ENCODE data around the gene MTFR1L.

MTFR1L gene

DNA sequence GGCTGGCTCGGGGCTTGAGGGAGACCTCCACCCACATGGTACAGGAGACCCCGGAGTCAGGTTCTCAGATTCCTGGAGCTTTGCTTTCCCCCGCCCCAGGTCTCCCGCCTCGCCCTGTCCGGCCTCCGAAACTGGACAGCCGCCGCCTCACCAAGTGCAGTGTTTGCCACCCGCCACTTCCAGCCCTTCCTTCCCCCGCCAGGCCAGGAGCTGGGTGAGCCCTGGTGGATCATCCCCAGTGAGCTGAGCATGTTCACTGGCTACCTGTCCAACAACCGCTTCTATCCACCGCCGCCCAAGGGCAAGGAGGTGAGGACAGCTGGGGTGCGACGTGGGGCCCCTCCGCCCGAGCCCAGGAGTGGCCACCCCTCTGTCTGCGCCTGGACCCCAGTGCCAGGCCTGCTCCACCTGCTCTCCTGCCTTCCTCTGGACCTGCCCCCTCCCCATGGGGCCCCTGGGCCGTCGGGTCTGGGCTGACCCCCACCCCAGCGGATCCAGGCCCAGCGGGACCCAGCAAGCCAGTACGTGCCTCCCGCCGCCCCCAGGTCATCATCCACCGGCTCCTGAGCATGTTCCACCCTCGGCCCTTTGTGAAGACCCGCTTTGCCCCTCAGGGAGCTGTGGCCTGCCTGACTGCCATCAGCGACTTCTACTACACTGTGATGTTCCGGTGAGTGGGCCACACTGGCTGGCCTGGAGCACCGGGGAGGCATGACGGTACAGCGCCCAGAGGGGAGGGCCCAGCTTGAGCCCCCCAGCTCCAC, 11.1 kb upstream of the MTFR1L start:
- FAIRE-seq = no peak

DNA sequence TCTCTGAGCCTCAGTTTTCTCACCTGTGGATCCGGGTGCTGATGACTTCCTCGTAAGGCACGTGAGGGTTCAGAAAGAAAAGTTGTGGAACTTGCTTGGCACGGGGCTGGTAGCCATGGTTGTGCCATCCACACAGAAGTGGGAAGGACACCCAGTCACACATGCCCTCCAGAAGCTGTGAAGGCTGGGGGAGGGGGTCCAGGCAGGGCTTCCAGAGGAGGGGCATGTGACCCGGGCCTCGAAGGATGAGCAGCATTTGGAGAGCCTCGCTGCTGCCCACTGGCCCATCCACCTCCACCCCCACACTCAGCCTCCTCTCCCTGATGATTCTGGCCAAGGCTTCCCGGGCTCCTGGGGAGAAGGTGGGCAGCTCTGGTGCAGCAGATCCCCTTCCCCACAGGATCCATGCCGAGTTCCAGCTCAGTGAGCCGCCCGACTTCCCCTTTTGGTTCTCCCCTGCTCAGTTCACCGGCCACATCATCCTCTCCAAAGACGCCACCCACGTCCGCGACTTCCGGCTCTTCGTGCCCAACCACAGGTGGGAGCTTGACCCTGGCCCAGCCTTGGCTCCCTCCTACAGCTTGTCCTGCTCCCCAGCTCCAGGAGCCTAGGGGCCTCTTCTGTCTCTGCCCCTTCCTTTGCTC, 10.3 kb upstream of the MTFR1L start:
- no peak for FAIRE-seq

GRCh38 chr1:25809929-25810328, 9.8 kb upstream of the MTFR1L start:
- no peak for FAIRE-seq

- no peak for FAIRE-seq
These were observed 9.1 kb upstream of the MTFR1L start for GRCh38 chr1:25810341-25811299.

DNA sequence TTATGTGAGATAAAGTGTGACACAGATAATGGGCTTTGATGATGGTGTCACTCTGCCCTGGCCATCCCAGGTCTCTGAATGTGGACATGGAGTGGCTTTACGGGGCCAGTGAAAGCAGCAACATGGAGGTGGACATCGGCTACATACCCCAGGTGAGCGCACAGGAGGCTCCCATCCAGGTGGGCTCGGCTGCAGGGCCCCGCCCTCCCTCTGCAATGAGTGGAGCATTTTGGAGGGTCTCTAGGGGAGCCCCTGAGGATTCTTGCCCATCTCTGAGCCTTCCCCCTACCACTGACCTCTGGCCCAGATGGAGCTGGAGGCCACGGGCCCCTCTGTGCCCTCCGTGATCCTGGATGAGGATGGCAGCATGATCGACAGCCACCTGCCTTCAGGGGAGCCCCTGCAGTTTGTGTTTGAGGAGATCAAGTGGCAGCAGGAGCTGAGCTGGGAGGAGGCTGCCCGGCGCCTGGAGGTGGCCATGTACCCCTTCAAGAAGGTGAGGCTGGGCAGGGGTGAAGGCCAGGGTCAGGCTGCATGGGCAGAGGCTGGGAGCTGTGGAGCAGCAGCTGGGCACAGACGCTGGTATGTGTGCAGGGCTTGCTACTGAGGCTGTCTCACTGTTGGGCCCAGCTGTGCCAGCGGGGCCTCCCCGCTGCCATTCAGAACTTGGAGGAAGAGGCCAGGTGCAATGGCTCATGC, 8.2 kb upstream of the MTFR1L start:
- FAIRE-seq = no peak

GRCh38 chr1:25813071-25813733, 6.6 kb upstream of the MTFR1L start:
- no peak for FAIRE-seq

DNA sequence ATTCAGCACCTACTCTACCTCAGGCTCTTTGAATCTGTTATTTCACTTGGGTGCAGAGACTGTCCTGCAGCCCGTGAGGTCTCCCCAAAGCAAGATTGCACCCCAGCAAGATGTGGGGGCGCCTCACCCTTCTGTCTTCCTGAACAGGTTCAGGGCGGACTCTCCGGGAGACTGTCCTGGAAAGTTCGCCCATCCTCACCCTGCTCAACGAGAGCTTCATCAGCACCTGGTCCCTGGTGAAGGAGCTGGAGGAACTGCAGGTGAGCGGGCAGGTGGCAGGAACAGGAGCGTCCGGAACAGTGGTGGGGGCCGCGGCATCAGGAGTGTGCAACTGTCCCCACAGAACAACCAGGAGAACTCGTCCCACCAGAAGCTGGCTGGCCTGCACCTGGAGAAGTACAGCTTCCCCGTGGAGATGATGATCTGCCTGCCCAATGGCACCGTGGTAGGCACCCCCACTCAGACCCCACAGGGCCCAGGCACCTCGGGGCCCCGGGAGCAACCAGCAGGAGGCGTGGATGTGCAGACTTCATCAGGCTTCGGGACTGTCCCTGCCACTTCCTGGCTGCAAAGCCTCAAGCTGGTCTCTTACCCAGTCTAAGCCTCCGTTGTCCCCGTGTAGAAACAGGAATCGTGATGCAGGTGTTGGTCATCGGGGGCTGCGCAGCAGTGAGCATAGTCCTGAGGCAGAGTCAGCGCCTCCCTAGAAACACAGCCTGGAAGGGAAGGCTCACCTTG, 5.9 kb upstream of the MTFR1L start:
- no peak for FAIRE-seq

DNA sequence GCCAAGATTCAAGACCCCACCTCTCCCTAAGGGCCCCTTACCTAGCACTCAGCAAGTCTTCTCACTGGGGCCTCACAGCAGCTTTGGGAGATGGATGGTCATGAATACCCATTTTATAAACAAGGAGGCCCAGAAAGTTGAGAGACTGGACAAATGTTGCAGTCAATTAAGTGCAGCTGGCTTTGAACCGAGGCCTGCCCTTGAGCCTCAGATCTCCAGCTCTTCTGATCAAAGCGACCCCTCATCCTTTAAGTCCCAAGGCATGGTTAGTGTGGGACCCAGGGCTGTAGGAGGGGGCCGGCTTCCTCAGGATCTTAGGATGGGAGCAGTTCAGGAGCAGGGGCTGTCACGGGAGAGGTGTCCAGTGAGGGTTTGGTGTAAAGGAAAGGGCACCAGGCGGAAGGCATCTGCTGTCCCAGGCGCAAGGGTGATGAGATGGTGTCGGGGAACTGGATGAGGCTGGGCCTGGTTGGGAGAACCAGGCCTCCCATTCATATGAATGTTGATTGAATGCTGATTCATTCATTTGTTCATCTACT, 5.1 kb upstream of the MTFR1L start:
- FAIRE-seq = no peak

- FAIRE-seq = no peak
These were observed 4.3 kb upstream of the MTFR1L start for GRCh38 chr1:25815208-25816111.

DNA sequence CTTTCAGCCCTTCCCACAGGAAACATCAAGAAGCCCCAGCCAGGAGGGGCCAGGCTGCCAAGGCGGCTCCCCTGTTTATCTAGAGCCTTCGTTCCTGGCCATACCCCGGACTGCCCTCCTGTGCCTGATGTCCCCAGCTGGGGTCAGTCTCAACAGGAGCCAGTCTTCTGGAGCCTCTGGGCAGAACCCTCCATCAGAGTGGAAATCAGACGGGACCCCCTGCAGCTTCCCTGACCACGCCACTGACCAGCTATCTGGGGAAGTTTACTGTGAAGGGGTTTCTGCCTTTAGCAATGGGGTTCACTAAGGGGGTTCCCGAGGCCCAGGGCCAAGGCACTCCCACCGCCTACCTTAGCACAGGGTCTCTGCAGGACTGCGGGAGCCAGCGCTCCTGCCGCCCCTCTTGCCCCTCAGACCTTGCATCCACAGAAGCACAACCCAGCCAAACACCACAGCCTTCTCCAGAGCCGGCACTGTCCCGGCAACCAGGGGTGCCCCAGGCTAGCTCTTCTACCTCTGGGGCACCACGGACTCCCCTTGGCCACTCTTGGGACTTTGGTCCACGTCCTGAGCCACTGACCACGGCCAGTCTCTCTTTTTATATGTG, 3.5 kb upstream of the MTFR1L start:
- no peak for FAIRE-seq

DNA sequence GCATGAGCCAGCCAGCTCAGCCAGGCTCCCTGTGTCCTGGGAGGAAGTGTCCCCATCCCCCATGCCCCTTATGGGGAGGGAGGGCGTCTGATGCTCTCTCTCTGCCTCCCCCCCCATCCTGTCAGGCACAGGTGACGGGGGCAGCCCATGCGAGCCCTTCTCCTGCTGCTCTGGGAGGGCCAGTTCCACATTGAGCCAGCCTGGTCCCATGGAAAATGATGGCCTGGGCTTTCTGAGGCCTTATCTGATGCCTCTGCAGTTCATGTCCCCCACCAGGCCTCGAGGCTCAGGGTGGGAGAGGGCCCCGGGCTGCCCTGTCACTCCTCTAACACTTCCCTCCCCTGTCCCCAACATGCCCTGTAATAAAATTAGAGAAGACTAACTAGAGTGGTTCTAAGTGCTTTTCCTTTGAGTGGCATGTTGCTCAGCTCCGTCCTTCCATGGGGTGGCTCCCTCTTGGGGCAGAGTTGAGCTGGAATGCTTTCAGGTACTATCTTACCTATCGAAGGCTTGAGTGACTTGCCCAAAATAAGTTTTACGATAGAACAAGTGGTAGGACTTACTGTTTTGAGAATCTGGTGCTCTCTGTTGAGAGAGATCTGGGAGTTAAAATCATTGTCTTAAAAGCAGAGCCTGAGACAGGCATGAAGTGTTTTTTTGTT, 1.8 kb upstream of the MTFR1L start:
- FAIRE-seq = no peak

- FAIRE-seq = no peak
These were observed 1.2 kb upstream of the MTFR1L start for GRCh38 chr1:25818569-25818968.

DNA sequence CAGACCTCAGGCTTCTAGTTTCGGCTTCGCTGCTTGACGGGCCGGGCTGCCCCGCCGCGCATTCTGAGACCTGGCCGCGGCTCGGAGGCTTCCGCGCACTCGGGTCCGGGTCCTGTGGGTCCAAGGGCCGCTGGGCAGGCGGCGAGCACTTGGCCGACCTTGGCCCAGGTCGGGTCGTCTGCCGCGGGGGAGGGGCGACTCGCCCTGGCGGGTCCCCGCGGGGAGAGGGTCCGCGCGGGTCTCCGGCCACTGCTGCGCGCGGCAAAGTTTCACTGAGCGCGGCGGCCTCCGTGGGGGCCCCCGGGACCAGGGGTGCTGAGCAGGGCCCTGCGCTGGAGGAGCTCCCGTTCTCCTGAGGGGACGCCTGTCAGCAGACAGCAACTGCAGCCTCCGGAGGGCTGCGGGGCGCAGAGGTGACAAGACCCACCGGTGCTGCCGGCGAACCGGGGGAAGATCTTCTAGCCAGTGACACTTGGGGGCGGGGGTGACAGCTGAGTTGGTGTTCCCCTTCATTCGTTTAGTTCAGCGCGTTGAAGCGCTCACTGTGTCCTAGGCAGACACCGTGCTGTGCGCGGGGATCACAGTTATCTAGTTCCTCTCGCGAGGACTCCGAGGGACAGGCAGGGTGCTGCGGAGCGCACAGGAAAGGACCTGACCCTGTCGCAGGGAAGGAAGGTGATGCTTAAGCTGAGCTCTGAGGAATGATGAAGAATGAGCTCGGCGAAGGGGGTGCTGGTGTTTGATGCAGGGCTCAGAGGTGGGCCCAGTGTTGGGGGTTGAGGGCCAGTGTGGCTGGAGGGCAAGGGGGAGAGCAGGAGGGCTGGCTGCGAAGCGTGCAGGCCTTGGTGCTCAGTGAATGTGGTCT, 725 bp downstream of the MTFR1L start:
- no peak for FAIRE-seq

DNA sequence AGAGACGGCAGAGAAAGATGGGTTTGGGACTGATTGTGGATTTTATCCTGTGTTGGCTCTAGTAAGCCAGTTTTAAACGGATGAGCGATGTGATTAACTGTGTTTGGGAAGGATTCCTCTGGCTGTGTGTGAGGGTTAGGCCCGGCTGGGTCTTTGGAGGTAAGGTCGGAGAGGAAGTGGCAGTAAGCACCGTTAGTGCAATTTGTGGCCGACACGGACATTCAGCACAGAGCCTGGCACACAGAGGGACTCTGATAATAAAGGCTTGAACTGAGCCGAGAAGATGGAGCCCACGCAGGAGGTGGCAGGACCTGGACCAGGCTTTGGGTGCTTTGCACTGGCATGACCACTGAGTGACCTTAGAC, 1.3 kb downstream of the MTFR1L start:
- no peak for FAIRE-seq

DNA sequence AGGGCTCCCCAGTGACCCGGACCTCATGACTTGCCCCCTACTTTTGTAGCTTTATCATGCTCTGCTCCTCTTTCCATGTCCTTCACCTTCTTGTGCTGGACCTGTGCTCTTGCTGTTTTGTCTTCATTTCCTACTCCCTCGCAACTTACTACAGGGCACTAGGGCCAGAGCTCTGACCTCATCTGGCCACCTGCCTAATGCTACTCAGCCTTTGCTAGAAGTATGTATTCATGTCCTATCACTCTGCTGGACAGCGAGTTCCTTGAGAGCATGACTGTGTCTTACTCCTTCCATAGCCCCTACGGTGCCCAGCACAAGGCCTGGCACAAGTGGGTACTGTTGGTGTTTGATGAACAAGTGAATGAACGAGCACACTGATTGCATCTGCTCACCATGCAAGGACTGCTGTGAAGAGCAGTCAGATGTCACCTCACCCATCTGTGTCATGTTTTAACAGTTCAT, 1.9 kb downstream of the MTFR1L start:
- no peak for FAIRE-seq

- FAIRE-seq = no peak
These were observed 5.9 kb downstream of the MTFR1L start for GRCh38 chr1:25825605-25826004.

- FAIRE-seq = no peak
These were observed 6.8 kb downstream of the MTFR1L start for GRCh38 chr1:25826571-25826970.

DNA sequence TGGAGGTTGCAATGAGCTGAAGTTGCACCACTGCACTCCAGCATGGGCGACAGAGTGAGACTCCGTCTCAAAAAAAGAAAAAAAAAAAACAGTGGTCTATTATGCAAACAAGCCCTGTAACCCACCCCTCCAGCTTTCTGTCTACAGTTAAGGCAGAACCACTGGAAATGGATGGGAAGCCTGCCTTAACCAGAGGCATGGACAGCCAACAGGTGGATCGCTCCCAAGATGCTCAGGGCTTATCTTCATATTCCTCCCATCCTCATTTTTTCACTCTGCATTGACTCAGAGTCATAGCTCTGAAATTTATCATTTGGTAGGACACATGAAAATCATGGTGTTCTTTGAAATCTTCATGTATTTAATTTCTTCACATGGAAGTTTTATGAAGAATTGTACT, 8.7 kb downstream of the MTFR1L start:
- FAIRE-seq = no peak
